GM11168 (cell line): ENCODE results near the gene CYB5D1.

Experiments used
- in situ Hi-C: fragments of 300-500 bp; cut with MboI; formaldehyde crosslinking; loops from one replicate; pipeline ENCODE4 v1.12.0; 2022; ENCODE audit warnings: low sequenced_read_pairs; ENCODE audit not compliant: unreplicated experiment

The CYB5D1 gene

DNA sequence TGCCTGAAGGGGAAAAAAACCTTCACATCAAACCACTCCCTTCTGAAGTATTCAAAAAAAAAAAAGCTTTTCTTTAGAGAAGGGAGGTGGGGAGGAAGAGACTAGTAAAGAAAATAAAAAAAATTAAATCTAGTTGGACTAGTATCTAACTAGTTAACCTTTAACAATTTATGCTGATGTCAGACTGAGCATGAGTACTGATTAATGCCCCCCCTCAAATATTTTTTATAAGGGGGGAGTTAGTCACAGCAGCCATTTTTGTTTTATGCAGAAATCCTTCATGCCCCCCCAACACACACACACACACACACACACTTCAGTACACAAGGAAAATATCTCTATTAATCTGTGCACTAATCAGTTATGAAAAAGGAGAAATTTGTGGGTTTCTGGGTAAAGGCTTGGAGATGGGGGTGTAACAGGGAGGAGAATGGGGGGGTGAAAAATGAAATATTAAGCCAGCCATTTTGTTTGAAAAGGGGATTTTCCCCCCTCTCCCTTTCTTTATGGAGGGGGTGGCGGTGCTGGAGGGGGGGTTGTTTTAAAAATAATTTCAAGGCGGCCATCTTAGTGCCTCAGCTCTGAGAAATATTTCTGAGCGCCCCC, 26.1 kb downstream of the CYB5D1 start:
- in situ Hi-C loops: no loop called here

DNA sequence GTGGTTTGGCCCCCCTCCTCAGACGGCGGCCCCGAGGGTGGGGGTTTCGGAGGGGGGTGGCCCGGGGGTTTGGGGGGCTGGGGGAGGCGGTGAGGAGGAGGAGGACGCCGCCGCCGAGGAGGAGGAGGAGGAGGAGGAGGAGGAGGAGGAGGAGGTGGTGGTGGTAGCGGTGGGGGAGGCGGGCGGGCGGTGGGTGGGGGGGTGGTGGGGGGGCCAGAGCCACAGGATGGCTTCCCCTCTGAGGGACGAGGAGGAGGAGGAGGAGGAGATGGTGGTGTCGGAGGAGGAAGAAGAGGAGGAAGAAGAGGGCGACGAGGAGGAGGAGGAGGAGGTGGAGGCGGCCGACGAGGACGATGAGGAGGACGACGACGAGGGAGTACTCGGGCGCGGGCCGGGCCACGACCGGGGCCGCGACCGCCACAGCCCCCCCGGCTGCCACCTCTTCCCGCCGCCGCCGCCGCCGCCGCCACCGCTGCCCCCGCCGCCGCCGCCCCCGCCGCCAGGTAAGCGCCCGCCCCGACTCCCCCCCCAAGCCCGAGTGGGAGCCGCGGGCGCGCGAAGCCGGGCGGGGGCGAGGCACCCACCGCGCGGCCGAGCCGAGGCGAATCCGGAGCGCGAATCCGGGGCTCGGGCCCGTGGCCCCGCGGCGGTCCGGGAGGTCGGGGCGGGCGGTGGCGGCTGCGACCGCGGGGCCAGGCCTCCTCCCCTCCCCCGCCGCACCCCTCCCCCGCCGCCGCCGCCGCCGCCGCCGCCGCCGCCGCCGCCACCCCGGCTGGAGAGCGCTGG, 27.0 kb downstream of the CYB5D1 start:
- in situ Hi-C loops: no loop called here

DNA sequence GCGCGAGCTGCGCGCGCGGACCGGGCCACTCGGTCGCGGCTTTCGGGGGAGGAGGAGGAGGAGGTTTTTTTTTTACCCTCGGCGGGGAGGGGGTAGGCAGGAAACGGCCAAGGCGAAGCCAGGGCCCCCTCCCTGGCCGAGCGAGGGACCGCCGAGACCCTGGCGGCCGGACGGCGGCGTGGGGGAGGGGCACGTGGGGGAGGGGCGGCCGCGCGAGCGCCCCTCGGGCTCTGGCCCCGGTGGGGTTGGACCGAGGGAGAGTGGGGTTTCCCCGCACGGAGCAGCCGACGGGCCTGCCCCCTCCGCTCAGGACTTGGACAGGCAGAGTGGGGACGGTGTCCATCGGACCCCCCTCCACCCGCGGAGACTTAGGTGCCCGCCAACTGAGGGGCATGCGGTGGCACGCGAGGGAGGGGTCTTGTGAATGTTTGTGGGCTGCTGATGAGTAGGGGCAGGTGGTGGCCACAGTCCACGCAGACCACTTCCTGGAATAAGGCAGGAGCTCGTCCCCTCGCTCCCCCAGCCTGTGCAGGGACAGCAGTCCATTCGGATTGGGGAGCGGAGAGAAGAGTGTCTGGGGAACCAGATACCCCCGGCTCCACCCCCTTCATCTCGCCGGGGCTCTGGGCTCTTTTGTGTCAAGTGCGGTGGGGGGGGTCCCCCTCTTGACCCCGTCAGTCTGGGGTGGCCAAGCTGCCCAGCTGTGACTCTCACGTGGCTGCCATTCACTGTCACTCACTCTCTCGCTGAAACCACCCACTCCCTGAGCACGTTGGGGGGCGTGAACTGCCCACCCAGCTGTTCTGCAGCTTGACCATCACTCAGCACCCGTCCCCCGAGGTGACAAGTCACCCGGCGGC, 27.8 kb downstream of the CYB5D1 start:
- in situ Hi-C loops: no loop called here

DNA sequence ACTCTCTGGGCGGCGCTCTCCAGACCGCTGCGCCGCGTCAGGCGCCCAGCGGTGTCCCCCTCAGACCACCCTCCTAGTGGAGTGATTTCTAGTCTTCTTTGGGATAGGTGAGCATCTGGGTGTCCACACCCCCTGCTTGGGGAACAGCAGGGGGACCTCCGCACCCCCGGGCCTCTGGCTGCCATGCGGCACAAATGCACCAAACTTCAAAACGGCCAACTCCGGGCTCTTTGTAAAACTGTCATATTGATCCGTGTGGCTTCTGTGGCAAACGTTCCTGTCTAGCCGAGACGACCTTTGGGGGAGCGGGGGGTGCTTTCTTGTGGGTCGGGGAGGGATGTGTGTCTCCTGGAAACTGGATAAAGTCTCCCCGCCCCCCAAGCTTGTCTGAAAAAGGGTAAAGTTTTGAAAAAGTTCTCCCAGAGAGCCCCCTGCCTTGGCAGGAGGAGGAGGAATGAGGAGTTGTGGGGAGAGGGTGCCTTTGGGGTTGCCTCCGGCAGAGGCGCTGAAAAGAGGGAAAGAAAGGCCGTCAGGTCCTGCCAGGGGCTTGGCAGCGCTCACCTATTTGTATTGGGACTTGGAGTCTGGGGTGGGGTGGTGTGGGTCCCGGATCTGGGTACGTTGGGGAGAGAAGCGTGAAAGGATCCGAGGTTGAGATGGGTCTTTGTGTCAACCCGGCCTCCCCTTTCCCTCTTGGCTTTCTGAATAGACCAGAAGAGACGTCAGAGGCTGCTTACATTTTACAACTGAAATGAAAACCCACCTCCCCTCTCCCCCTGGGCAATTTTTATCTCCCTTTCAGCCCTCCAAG, 28.6 kb downstream of the CYB5D1 start:
- in situ Hi-C loops: no loop called here

DNA sequence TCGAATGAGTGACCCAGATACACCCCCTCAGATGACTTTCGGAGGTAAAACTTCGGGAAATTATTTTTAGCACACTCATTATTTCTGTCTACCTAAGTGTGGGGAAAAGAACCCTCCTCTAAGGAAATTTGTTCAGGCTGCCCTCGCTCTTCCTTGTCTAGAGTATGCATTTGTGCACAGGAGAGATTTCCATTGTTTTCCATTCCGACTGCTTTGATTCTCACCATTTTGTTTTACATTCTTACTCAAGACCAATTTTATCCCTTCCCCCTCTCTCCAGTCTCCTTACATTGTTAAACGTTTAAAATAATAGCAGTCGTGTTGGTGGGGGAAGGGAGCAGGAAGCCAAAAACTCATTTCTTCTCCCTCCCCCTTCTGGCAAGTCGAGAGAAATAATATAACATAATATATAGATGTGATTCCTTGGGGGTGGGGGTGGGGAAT, 29.3 kb downstream of the CYB5D1 start:
- in situ Hi-C loops: no loop called here

DNA sequence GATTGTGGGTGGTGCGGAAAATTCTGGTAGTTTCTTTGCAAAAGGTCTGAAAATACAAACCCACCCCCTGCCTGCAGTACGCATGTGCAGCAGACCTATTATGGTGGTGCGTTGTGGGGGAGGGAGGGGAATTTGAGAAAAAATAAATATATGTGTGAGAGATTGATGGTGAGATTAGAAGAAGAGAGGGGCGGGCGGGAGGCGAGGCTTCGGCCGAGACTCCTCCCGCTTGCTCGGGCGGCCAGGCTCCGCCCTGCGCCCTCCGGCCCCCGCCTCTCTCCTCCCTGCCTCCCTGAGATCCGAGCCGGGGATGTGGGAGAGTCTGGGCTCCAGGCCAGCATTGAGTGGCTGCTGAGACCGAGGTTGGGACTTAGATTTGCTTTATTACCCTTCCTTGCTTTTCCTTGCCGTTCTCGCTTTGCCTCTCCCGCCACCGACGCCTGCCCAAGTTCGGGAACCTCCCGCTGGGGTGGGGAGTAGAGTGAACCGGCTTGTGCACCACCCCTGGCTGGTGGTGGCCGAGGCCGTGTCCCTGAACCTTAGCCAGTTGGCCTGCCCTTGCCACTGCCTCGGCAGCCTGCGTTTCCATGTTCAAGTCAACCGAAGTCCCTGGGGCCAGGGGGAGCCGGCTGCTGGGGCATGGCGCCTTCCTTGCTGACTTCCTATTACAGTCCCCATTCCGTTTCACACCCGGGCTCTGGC, 29.8 kb downstream of the CYB5D1 start:
- in situ Hi-C loops: no loop called here

DNA sequence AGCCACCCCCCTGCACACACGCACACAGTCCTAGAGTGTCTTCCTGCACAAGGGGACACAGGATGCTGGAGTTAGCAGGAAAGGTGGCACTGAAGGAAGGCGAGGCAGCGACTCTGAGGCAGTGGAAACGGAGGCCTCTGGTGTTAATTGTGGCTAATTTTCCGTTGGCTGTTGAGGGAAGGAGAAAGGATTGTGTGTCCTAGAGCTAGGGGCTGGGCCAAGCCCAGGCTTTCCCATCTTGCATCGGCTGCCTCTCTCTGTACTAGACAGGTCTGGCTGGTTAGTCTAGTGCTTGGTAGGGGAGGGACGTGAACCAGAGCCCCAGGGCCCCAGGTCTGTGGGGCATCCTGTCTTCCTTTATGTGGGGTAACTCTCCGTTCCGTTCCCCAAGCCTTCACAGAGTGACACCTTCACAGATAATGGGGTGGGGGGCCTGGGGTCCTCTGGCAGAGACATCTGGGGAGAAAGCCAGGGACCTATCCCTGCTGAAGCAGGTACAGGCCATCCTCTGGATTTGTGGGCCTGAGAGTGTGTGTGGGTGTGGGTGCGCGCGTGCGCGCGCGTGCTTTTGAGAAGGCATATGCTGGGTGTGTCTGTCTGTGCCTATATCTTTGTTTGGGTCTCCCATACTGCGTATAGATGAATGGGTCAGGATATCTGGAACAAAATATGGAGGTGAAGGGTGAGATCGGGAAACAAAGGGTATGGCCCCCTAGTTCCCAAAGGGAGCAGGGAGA, 30.5 kb downstream of the CYB5D1 start, which contains the start of gene CHD3:
TSS of gene CHD3 (plus strand) at position 606 of the 737 bp plus-strand sequence. CDS start 212 bp downstream, outside the sequence.
- in situ Hi-C loops: no loop called here

DNA sequence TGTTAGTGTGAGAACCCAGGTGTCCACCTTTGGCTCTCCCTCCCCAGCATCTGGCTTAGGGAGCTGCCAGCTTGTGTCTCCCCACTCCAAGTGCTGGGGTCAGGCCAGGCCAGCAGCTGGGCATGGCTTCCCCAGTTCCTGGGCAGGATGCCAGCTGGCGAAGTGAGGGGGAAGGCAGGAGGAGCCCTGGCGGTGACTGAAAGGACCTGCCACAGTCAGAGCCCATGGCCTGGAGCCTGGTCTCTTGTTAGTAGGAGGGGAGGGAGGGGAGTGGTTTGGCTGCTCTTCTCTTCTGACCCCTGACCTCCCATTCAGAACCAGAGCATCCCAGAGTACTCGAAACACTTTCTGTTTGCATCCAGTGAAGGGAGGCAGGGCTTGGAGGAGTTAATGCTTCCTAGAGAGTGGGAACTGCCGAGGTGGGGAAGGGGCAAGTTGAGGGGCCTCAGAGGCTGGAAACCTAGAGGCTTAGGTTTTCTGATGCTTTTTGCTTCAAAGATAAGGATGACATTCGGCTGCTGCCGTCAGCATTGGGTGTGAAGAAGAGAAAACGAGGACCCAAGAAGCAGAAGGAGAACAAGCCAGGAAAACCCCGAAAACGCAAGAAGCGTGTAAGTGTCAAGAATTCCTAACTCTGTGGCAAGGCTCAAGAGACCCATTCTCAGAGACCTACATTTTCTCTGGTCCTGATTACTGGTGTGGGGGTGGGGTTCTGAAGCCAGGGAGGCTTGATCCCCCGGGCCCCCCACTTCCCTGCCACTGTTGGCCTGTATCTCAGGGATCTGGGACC, 31.6 kb downstream of the CYB5D1 start:
- in situ Hi-C loops: no loop called here

DNA sequence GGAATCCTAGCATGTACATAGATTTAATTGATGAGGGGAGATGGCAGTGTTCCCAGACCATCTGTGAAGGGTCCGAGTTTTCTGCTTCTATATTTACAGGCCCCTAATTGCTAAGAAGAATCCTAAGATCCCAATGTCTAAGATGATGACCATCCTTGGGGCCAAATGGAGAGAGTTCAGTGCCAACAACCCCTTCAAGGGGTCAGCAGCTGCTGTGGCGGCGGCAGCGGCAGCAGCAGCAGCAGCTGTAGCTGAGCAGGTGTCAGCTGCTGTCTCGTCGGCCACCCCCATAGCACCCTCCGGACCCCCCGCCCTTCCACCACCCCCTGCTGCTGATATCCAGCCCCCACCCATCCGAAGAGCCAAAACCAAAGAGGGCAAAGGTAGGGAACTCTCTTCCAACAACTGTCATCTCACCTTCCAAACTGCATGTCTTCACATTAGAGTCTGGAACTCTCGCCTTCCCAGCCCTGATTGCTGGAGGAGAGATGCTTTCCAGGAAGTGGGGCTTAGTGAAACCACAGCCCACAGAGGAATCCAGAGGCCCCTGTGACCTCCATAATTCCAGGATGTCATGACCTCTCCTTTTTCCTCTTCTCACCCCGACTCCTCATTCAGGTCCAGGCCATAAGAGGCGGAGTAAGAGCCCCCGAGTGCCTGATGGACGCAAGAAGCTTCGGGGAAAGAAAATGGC, 35.5 kb downstream of the CYB5D1 start:
- in situ Hi-C loops: no loop called here

DNA sequence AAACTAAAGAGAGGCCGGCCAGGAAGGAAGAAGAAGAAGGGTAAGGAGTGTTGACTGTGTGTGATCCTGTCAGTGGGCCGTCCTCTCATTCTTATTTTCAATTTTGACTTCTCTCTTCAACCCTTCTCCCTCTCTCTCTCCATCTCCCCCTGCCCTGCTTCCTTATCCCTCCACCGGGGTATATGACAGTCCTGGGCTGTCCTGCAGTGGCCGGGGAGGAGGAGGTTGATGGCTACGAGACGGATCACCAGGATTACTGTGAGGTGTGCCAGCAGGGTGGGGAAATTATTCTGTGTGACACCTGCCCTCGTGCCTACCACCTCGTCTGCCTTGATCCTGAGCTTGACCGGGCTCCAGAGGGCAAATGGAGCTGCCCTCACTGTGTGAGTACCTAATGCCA, 36.4 kb downstream of the CYB5D1 start:
- in situ Hi-C loops: no loop called here

DNA sequence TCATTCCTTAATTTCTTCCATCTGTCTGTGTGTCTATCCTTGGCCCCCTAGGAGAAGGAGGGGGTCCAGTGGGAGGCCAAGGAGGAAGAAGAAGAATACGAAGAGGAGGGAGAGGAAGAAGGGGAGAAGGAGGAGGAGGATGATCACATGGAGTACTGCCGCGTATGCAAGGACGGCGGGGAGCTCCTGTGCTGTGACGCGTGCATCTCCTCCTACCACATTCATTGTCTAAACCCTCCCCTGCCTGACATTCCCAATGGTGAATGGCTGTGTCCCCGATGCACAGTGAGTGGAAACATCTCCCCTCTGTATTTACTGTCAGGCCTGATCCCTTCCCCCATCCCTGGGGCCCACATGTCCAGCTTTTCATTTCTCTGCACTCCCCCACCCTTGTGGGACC, 37.1 kb downstream of the CYB5D1 start:
- in situ Hi-C loops: no loop called here

DNA sequence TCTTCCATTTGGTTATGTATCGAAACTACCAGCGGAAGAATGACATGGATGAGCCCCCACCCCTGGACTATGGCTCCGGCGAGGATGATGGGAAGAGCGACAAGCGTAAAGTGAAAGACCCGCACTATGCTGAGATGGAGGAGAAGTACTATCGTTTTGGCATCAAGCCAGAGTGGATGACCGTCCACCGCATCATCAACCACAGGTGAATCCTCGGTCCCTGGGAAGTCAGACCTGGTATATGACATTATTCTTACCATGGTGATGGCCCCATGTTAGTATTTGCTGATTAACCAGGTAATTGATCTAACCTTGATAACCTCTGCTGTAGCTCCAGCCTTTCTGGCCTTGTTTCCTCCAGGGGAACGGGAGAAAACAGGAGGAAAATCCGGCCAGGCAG, 39.3 kb downstream of the CYB5D1 start:
- in situ Hi-C loops: no loop called here

DNA sequence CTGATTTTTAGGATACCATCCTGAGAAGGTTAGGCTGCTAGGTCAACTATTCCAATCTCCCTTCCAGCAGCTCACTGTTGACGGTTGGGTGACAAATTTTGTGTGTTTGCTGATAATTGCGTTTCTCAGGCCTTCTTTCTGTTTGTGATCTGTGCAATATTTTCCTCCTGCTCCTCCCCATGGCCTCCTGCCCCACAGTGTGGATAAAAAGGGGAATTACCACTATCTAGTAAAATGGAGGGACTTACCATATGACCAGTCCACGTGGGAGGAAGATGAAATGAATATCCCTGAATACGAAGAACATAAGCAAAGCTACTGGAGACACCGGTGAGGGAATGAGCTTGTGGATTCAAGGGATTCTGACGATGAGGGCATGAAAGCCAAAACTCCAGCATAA, 40.0 kb downstream of the CYB5D1 start:
- in situ Hi-C loops: no loop called here

DNA sequence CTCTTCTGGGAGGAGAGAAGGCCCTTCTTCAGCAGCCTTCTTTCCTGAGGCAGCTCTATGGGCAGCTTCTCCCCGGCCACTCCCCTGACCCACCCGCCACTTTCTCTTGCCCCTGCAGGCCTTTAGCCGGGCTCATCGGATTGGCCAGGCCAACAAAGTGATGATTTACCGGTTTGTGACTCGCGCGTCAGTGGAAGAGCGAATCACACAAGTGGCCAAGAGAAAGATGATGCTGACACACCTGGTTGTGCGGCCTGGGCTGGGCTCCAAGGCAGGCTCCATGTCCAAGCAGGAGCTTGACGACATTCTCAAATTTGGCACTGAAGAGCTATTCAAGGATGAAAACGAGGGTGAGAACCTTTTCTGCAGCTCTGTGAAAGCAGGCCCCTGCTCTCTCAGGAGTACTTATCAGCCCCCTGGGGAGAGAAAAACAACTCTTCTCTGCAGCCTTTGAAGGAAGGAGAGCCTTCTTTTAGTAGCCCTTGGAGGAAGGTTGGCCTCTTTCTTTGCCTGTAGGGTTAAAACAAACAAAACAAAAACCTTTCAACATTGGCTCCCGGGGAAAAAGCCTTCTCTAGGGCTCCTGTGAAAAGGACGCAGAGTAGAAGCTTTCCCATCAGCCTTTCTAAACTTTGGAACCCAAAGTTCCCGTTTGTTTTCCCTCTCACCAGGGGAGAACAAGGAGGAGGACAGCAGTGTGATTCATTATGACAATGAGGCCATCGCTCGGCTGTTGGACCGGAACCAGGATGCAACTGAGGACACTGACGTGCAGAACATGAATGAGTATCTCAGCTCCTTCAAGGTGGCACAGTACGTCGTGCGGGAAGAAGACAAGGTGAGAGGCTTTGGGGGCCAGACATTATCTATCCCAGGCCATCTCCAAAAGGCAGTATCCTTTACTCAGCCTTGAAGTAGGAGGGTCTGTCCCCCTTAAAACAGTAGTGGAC, 45.6 kb downstream of the CYB5D1 start:
- in situ Hi-C loops: no loop called here

DNA sequence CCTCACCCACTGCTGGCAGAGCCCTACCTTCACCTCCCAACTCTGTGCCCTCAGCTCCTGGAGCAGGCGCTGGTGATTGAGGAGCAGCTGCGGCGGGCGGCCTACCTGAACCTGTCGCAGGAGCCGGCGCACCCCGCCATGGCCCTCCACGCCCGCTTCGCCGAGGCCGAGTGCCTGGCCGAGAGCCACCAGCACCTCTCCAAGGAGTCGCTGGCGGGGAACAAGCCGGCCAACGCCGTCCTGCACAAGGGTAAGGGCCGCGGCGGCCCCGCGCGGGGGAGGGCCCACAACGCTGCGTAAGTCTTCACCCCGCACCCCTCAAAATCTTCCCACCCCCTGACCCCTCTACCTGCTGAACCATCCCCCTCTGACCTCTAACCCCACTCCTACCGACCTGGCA, 51.3 kb downstream of the CYB5D1 start:
- in situ Hi-C loops: loop anchor here (5.0 kb wide), 1 partner anchor 78 kb away; no protein-coding TSS in a partner anchor

DNA sequence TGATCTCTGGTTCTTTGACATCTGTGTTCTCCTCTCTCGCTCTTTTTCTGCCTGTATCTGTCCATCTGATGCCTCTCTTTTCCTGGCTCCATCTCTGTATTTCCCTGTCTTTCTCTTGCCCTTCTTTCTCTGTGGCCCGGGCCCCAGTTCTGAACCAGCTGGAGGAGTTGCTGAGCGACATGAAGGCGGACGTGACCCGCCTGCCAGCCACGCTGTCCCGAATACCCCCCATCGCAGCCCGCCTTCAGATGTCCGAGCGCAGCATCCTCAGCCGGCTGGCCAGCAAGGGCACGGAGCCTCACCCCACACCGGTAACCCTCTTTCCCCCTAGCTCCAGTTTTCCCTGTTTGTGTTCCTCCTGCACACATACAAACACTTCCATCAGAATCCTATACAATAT, 52.5 kb downstream of the CYB5D1 start:
- in situ Hi-C loops: loop anchor here (10.0 kb wide), 1 partner anchor 135 kb away; no protein-coding TSS in a partner anchor
